Gastrocnemius medialis (tissue), 4 donors: Measurements from ENCODE around the gene BBS9.

Source experiments
- POLR2A ChIP-seq, 2 donors: fragments of 450-650 bp; IDR thresholded peaks; one replicate each; pipeline ENCODE4 v1.6.1; 2017; ENCODE audit warnings: antibody characterized with exemption in 2 of 2, mild to moderate bottlenecking in 2 of 2, moderate library complexity in 2 of 2
- TF ChIP-seq, protein P1 (sequence below), 5 experiments: fragments of 450-650 bp in 3 of 5; fragments of 200-600 bp in 2 of 5; sonication (generic) in 2 of 5; IDR thresholded peaks in 4 of 5; conservative IDR thresholded peaks in 1 of 5; 1 replicate in 4 of 5; 2 replicates in 1 of 5; pipeline ENCODE4 v1.5.1; 2016 to 2019; ENCODE audit warnings: antibody characterized with exemption in 5 of 5, mild to moderate bottlenecking in 3 of 5, moderate library complexity in 3 of 5

- TF ChIP-seq POLR2A (IDR thresholded peaks at IDR 0.05), result no peak
- TF ChIP-seq, protein P1, sequence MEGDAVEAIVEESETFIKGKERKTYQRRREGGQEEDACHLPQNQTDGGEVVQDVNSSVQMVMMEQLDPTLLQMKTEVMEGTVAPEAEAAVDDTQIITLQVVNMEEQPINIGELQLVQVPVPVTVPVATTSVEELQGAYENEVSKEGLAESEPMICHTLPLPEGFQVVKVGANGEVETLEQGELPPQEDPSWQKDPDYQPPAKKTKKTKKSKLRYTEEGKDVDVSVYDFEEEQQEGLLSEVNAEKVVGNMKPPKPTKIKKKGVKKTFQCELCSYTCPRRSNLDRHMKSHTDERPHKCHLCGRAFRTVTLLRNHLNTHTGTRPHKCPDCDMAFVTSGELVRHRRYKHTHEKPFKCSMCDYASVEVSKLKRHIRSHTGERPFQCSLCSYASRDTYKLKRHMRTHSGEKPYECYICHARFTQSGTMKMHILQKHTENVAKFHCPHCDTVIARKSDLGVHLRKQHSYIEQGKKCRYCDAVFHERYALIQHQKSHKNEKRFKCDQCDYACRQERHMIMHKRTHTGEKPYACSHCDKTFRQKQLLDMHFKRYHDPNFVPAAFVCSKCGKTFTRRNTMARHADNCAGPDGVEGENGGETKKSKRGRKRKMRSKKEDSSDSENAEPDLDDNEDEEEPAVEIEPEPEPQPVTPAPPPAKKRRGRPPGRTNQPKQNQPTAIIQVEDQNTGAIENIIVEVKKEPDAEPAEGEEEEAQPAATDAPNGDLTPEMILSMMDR (IDR thresholded peaks at IDR 0.05 in 4 of 5, conservative IDR thresholded peaks at IDR 0.05 in 1 of 5), result no peak
Measured at GRCh38 chr7:33326485-33326848, 197.1 kb downstream of the BBS9 start.
